Panc1 (cell line): ENCODE measurements around the gene CDH23. TPM values are rescaled to one million over a fixed set of nuclear protein-coding genes. Genes with fewer than 3 reads are reported as not detected.

ENCODE experiments used
- ATAC-seq: fragments of 200-7000 bp; cut with Tn5 transposase; 2 replicates; pipeline ENCODE4 v1.9.1; 2020; ENCODE audit warnings: mild to moderate bottlenecking, moderate library complexity
- BruUV-seq: library from RNA; stranded (reverse); fragments of 400-500 nt; replicated peaks from 2 replicates; lab custom pipeline; 2021; lab: Mats Ljungman, UMichigan
- CTCF ChIA-PET: fragments of 300-600 bp; sonication (Branson Sonifier 250); formaldehyde crosslinking; loops from one replicate; lab custom pipeline; 2022; ENCODE audit warnings: antibody characterized with exemption; lab: Charles Lee
- POLR2A ChIA-PET: fragments of 300-600 bp; sonication (Branson Sonifier 250); formaldehyde crosslinking; loops from one replicate; lab custom pipeline; 2022; ENCODE audit warnings: antibody characterized with exemption; lab: Charles Lee
- DNase-seq: peaks from one replicate; pipeline ENCODE4 v3.0.0-alpha.2; 2010; ENCODE audit warnings: low read depth, low spot score
- H3K27ac ChIP-seq: 2 replicates; pipeline ENCODE4 v1.5.1; 2011; ENCODE audit warnings: mild to moderate bottlenecking, low read length, inconsistent platforms
- H3K27me3 ChIP-seq: fragments of 200-500 bp; sonication (Bioruptor generic); 2 replicates; pipeline ENCODE4 v1.6.0; 2014; ENCODE audit warnings: low read length, inconsistent platforms; ENCODE audit not compliant: control insufficient read depth, insufficient read depth
- H3K36me3 ChIP-seq: fragments of 200-500 bp; sonication (Bioruptor generic); 2 replicates; pipeline ENCODE4 v1.5.1; 2014; ENCODE audit warnings: inconsistent platforms, mild to moderate bottlenecking, low read length, moderate library complexity; ENCODE audit not compliant: control insufficient read depth, insufficient read depth
- H3K4me1 ChIP-seq: 2 replicates; pipeline ENCODE4 v1.5.1; 2011; ENCODE audit warnings: inconsistent platforms, mild to moderate bottlenecking, low read length, moderate library complexity; ENCODE audit not compliant: control insufficient read depth, insufficient read depth
- H3K4me3 ChIP-seq, 2 experiments: 2 replicates each; pipeline ENCODE4 v1.5.1; 2011 to 2012; ENCODE audit warnings: low read depth in 2 of 2, low read length in 2 of 2, mild to moderate bottlenecking in 2 of 2, inconsistent platforms in 1 of 2, moderate library complexity in 1 of 2
- H3K9me3 ChIP-seq: fragments of 200-500 bp; sonication (Bioruptor generic); 2 replicates; pipeline ENCODE4 v1.5.1; 2014; ENCODE audit warnings: low read depth, mild to moderate bottlenecking, inconsistent platforms, low read length, moderate library complexity; ENCODE audit not compliant: control insufficient read depth, insufficient read depth
- CTCF ChIP-seq: fragments of 450-650 bp; IDR thresholded peaks from 2 replicates; pipeline ENCODE4 v1.5.1; 2017; ENCODE audit warnings: mild to moderate bottlenecking
- POLR2AphosphoS5 ChIP-seq: IDR thresholded peaks from 2 replicates; pipeline ENCODE4 v1.6.1; 2012; ENCODE audit warnings: mild to moderate bottlenecking, low read depth, low read length, moderate library complexity
- SIN3A ChIP-seq: IDR thresholded peaks from 2 replicates; pipeline ENCODE4 v1.6.1; 2012; ENCODE audit warnings: low read depth, mild to moderate bottlenecking, low read length, moderate library complexity, borderline replicate concordance; ENCODE audit not compliant: insufficient read depth
- TCF7L2 ChIP-seq: IDR thresholded peaks from 2 replicates; pipeline ENCODE4 v1.6.1; 2011; ENCODE audit warnings: mild to moderate bottlenecking, low read depth, low read length, inconsistent platforms
- in situ Hi-C: cut with HindIII; loops from 2 replicates; pipeline ENCODE4 v1.10.0; 2016; ENCODE audit warnings: low sequenced_read_pairs, low pct_unique_long_range_greater_than_20kb
- intact Hi-C: fragments of 100-400 bp; cut with micrococcal nuclease; formaldehyde crosslinking; loops from one replicate; pipeline ENCODE4 v1.10.0; 2022; ENCODE audit not compliant: unreplicated experiment
- total RNA-seq: library from RNA; stranded (reverse); gene quantifications from one replicate; pipeline ENCODE4 v1.2.1, GENCODE V29; 2021; ENCODE audit not compliant: unreplicated experiment
- TF ChIP-seq, protein P1 (sequence below), 2 experiments: IDR thresholded peaks; 2 replicates each; pipeline ENCODE4 v1.6.1; 2011 to 2012; ENCODE audit warnings: low read depth in 2 of 2, control low read depth in 1 of 2, low read length in 1 of 2, mild to moderate bottlenecking in 1 of 2, moderate library complexity in 1 of 2; ENCODE audit not compliant: insufficient read depth in 1 of 2

CDH23 gene
- total RNA-seq, 1 experiment from 2014 or later: 2.7 TPM

GRCh38 chr10:71748671-71749191, 352.0 kb downstream of the CDH23 start:
- no peak for TF ChIP-seq POLR2AphosphoS5
- TF ChIP-seq TCF7L2: no peak
- TF ChIP-seq CTCF: no peak
- no peak for TF ChIP-seq SIN3A
- TF ChIP-seq, protein P1, sequence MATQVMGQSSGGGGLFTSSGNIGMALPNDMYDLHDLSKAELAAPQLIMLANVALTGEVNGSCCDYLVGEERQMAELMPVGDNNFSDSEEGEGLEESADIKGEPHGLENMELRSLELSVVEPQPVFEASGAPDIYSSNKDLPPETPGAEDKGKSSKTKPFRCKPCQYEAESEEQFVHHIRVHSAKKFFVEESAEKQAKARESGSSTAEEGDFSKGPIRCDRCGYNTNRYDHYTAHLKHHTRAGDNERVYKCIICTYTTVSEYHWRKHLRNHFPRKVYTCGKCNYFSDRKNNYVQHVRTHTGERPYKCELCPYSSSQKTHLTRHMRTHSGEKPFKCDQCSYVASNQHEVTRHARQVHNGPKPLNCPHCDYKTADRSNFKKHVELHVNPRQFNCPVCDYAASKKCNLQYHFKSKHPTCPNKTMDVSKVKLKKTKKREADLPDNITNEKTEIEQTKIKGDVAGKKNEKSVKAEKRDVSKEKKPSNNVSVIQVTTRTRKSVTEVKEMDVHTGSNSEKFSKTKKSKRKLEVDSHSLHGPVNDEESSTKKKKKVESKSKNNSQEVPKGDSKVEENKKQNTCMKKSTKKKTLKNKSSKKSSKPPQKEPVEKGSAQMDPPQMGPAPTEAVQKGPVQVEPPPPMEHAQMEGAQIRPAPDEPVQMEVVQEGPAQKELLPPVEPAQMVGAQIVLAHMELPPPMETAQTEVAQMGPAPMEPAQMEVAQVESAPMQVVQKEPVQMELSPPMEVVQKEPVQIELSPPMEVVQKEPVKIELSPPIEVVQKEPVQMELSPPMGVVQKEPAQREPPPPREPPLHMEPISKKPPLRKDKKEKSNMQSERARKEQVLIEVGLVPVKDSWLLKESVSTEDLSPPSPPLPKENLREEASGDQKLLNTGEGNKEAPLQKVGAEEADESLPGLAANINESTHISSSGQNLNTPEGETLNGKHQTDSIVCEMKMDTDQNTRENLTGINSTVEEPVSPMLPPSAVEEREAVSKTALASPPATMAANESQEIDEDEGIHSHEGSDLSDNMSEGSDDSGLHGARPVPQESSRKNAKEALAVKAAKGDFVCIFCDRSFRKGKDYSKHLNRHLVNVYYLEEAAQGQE (IDR thresholded peaks at IDR 0.05; ENCODE audit: insufficient read depth in 1 of 2, low read depth in 2 of 2, low read length in 1 of 2): no peak
- no TSS peak for BruUV-seq
- in situ Hi-C loops: no loop called here
- CTCF ChIA-PET: no interaction called here
- peak; percentile 47; the same call in 1 of the 2 replicates for ATAC-seq
- Histone ChIP-seq H3K27ac (no peak overlapping the region), H3K36me3 (no peaks in the 10 kb centered on the region), H3K9me3 (no peaks in the 10 kb centered on the region), H3K27me3 (no peaks in the 10 kb centered on the region), H3K4me3 (no peak overlapping the region), H3K4me1 (no peaks in the 10 kb centered on the region)
- intact Hi-C loops: no loop called here
- DNase-seq: no peak
- POLR2A ChIA-PET: no interaction called here

DNA sequence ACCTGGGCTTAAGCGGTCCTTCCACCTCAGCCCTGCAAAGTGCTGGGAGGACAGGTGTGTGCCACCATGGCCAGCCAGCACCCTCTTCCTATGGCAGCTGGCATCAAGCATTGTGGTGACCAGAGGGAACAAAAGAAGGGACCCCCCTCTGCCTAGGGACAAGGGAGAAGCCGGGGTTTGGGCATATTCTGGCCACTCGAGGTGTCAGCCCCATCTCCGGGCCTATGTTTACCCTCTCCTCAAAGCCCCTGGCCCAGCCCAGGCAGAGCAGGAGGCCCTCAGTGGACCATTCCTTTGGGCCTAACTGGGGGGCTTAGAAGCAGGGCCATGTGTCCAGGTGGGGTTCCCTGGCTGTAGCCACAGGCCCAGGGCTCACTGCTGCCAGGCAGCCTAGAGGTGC, 352.7 kb downstream of the CDH23 start:
- Histone ChIP-seq H3K9me3 (no peaks in the 10 kb centered on the region), H3K4me3 (no peak overlapping the region), H3K27me3 (no peaks in the 10 kb centered on the region), H3K36me3 (no peaks in the 10 kb centered on the region), H3K27ac (no peak overlapping the region), H3K4me1 (0 out of 2 replicates have a peak, but pooled peaks cover 2% of the 10 kb centered on the region)
- ATAC-seq (no peak), DNase-seq (no peak)
- no peak for TF ChIP-seq POLR2AphosphoS5
- TF ChIP-seq SIN3A: no peak
- TF ChIP-seq, protein P1 (IDR thresholded peaks at IDR 0.05; ENCODE audit: insufficient read depth in 1 of 2, low read depth in 2 of 2, low read length in 1 of 2): no peak
- no peak for TF ChIP-seq TCF7L2
- no peak for TF ChIP-seq CTCF
- in situ Hi-C loops (no loop called here), intact Hi-C loops (no loop called here)
- no TSS peak for BruUV-seq
- CTCF ChIA-PET: no interaction called here
- POLR2A ChIA-PET: no interaction called here
